ENCODE data around the gene SSTR3.
"Not testable (repeated sequence)": the region's sequence is repeated elsewhere in the genome, so short reads cannot be mapped to it uniquely, and the experiment has no call there.

SSTR3 gene

DNA sequence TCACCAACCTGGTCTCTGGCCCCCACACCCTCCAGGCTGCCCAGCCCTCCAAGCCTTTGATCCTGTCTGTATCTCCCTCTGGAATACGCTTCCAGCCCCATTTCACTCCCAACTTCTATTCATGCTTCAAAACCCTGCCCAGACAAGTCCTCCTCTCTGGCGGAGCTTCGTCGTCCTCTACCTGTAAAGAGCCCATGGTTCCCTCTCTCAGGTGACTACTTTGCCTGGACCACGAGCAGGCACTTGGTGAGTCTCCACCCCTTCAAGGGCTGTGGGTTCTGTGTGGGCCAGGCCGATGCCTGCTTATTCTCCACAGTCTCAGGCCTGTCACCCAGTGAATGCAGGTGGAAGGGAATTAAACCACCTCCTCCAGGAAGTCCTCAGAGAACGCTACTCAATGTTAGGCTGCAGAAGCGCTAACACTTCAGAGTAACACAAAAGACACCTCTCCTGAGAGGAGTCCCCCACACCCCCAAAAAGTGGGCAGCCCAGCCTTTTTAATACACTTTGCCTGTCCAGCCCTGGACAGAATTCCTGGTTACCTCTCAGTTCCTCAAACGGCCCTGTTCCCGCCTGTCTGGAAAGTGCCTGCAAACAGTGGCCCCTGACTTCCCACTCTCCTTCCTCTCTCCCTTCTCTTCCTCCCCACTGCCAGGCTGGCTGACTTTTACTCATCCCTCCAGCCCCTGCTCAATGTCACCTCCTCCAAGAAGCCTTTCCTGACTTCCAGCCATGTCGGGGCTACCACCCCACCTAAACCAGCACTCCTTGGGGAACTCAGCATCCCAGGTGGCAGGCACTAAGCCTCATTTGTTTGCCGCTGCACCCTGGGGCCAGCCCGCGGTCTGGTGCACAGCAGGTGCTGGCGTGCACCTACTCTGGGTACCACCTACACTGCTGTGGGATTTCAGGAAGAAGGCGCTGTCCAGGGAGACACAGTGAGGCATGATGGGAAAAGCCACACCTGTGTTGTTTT is 22.7 kb upstream of the SSTR3 start:
- H3K79me2 ChIP-seq (ENCODE audit: low read length) = peaks cover 88% of the 10 kb centered on the region
- peaks cover 94% of the 10 kb centered on the region for H3K4me1 ChIP-seq (ENCODE audit: low read length)
- H3K4me3 ChIP-seq (ENCODE audit: low read length) = no peak overlapping the region
- peak overlapping the region; percentile 9 for H3K4me2 ChIP-seq (ENCODE audit: low read length)
- TF ChIP-seq, protein P1, sequence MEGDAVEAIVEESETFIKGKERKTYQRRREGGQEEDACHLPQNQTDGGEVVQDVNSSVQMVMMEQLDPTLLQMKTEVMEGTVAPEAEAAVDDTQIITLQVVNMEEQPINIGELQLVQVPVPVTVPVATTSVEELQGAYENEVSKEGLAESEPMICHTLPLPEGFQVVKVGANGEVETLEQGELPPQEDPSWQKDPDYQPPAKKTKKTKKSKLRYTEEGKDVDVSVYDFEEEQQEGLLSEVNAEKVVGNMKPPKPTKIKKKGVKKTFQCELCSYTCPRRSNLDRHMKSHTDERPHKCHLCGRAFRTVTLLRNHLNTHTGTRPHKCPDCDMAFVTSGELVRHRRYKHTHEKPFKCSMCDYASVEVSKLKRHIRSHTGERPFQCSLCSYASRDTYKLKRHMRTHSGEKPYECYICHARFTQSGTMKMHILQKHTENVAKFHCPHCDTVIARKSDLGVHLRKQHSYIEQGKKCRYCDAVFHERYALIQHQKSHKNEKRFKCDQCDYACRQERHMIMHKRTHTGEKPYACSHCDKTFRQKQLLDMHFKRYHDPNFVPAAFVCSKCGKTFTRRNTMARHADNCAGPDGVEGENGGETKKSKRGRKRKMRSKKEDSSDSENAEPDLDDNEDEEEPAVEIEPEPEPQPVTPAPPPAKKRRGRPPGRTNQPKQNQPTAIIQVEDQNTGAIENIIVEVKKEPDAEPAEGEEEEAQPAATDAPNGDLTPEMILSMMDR (IDR thresholded peaks at IDR 0.05; ENCODE audit: low read depth, low read length) = no peak
- TF ChIP-seq EZH2phosphoT487 (IDR thresholded peaks at IDR 0.05; ENCODE audit: low read depth) = no peak
- peak overlapping the region; percentile 55 for H3K27ac ChIP-seq (ENCODE audit: low read length)
- no peak overlapping the region for H2AFZ ChIP-seq (ENCODE audit: low read depth, low read length)
- H4K20me1 ChIP-seq (ENCODE audit: insufficient read depth, low read length) = peaks cover 77% of the 10 kb centered on the region
- H3K9me3 ChIP-seq (ENCODE audit: insufficient read depth, low read length) = no peaks in the 10 kb centered on the region
- peaks cover 82% of the 10 kb centered on the region for H3K36me3 ChIP-seq (replicated peaks; ENCODE audit: low read depth, low read length)
- no peaks in the 10 kb centered on the region for H3K27me3 ChIP-seq (ENCODE audit: low read depth, low read length)
- no peak overlapping the region for H3K9ac ChIP-seq (ENCODE audit: low read length)

DNA sequence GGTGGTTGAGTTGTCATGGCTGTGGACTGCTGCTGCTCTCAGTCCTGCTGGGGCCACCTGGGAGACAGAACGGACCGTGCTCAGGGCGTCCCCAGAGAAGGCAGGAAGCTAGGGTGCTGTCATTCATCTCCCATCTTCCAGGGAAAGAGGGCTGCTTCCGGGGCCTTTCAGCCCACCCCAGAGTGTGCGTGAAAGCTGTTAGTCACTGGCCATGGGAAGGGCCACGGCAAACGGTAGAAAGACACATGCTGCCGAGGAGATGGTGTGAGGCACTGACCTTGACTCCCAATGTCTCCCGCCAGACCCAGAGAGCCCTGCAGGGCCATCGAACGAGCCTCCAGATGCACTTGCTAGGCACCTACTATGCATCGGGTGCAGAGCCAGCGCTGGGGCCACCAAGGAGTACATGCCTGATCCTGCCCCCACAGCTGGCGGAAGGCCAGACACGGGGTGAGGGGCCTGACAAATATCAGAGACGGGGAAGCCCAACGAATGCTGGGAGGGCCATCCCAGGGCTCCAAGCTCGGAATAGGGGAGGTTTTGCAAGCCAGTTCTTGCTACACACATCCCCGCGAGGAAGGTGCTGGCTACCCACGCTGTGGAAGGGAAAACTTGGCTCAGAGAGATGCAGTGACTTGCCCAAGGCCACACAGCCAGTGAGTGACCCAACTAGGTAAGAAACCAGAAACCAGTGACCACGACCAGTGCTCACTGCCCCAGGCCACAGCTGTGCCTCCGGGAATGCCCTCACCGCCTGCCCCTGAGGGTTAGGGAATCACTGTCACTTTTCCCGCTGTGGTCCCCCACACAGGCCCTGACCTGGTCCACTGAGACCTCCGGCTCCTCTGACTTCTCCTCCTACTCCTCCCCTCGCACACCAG is 21.7 kb upstream of the SSTR3 start:
- H3K36me3 ChIP-seq (replicated peaks; ENCODE audit: low read depth, low read length) = peaks cover 81% of the 10 kb centered on the region
- H3K4me1 ChIP-seq (ENCODE audit: low read length) = peaks cover 94% of the 10 kb centered on the region
- H2AFZ ChIP-seq (ENCODE audit: low read depth, low read length) = no peak overlapping the region
- H3K27ac ChIP-seq (ENCODE audit: low read length) = peak overlapping the region; percentile 55; the same call in 1 of the 2 replicates
- TF ChIP-seq, protein P1 (IDR thresholded peaks at IDR 0.05; ENCODE audit: low read depth, low read length) = no peak
- no peak for TF ChIP-seq EZH2phosphoT487 (IDR thresholded peaks at IDR 0.05; ENCODE audit: low read depth)
- no peak overlapping the region for H3K4me3 ChIP-seq (ENCODE audit: low read length)
- H3K27me3 ChIP-seq (ENCODE audit: low read depth, low read length) = no peaks in the 10 kb centered on the region
- no peak overlapping the region for H3K9ac ChIP-seq (ENCODE audit: low read length)
- H3K79me2 ChIP-seq (ENCODE audit: low read length) = peaks cover 87% of the 10 kb centered on the region
- H4K20me1 ChIP-seq (ENCODE audit: insufficient read depth, low read length) = peaks cover 66% of the 10 kb centered on the region
- H3K9me3 ChIP-seq (ENCODE audit: insufficient read depth, low read length) = no peaks in the 10 kb centered on the region
- no peak overlapping the region for H3K4me2 ChIP-seq (ENCODE audit: low read length)

DNA sequence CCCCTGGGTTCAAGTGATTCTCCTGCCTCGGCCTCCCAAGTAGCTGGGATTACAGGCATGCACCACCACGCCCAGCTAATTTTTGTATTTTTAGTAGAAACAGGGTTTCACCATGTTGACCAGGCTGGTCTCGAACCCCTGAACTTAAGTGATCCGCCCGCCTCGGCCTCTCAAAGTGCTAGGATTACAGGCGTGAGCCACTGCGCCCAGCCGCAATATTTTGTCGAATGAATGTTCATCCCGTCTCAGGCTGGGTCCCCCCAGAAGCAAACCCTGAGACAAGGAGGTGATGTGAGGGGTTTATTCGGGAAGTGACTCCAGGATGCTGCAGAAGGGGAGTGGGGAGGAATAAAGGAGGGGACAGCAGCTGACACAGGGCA is 21.1 kb upstream of the SSTR3 start:
- peaks cover 62% of the 10 kb centered on the region for H4K20me1 ChIP-seq (ENCODE audit: insufficient read depth, low read length)
- not testable (repeated sequence) for H2AFZ ChIP-seq (ENCODE audit: low read depth, low read length); H3K4me2 ChIP-seq (ENCODE audit: low read length); H3K27me3 ChIP-seq (ENCODE audit: low read depth, low read length); H3K9me3 ChIP-seq (ENCODE audit: insufficient read depth, low read length); H3K9ac ChIP-seq (ENCODE audit: low read length); H3K4me3 ChIP-seq (ENCODE audit: low read length)
- peaks cover 81% of the 10 kb centered on the region for H3K36me3 ChIP-seq (replicated peaks; ENCODE audit: low read depth, low read length)
- peaks cover 87% of the 10 kb centered on the region for H3K79me2 ChIP-seq (ENCODE audit: low read length)
- H3K27ac ChIP-seq (ENCODE audit: low read length) = peak overlapping the region; percentile 55; the same call in 1 of the 2 replicates
- peaks cover 94% of the 10 kb centered on the region for H3K4me1 ChIP-seq (ENCODE audit: low read length)

DNA sequence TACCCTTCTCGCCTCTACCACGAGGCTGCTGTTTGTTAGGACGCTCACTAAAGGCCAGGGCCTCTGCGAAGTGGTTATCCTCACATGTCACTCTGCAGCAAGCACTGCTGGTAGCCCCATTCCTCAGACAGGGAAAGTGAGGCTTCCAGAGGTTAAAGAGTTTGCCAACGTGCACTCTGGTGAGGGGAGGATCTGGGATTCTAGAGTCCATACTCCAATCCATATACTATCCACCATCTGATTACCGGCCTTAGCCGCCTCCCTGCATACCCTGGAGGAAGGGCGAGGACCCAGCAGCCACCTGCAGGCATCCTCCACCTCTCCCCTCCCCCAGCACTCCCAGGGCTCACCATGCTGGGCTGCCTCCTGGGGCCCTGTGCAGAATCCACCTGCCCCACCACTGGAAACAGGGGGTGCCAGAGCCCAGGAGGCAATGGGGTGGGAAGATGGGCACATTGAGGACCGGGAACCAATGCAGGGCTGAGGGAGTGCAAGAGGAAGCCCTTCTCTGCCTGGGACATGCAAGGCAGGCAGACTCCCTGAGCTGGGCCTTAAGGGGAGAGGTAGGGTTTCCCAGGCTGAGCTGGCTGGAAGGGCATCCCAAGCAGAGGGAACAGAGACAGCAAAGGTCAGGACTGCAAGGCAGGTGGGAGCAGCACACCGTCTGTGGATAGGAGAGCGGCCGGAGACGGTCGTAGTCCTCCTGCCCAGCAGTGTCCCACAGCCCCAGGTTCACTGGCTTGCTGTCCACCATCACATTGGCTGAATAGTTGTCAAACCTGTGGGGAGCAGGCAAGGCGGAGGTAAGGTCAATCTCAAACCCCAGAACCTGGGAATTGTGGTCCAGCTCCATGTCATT is 20.1 kb upstream of the SSTR3 start:
- no peak for TF ChIP-seq EZH2phosphoT487 (IDR thresholded peaks at IDR 0.05; ENCODE audit: low read depth)
- TF ChIP-seq, protein P1 (IDR thresholded peaks at IDR 0.05; ENCODE audit: low read depth, low read length) = no peak
- H3K4me1 ChIP-seq (ENCODE audit: low read length) = peaks cover 94% of the 10 kb centered on the region
- peak overlapping the region; percentile 94 for H3K27ac ChIP-seq (ENCODE audit: low read length)
- peaks cover 60% of the 10 kb centered on the region for H4K20me1 ChIP-seq (ENCODE audit: insufficient read depth, low read length)
- H3K79me2 ChIP-seq (ENCODE audit: low read length) = peaks cover 86% of the 10 kb centered on the region
- H3K9me3 ChIP-seq (ENCODE audit: insufficient read depth, low read length) = no peaks in the 10 kb centered on the region
- H3K36me3 ChIP-seq (replicated peaks; ENCODE audit: low read depth, low read length) = peaks cover 82% of the 10 kb centered on the region
- peak overlapping the region; percentile 63; the same call in 1 of the 2 replicates for H3K9ac ChIP-seq (ENCODE audit: low read length)
- peak overlapping the region; percentile 51 for H3K4me2 ChIP-seq (ENCODE audit: low read length)
- H2AFZ ChIP-seq (ENCODE audit: low read depth, low read length) = no peak overlapping the region
- peak overlapping the region; percentile 27; the same call in 1 of the 2 replicates for H3K4me3 ChIP-seq (ENCODE audit: low read length)
- no peaks in the 10 kb centered on the region for H3K27me3 ChIP-seq (ENCODE audit: low read depth, low read length)

All from OCI-LY3 (cell line).